WI38 (cell line): Measurements from ENCODE around the gene PATZ1.

ENCODE experiments used
- H3K4me3 ChIP-seq: 2 replicates; pipeline ENCODE4 v1.5.1; 2011; ENCODE audit warnings: low read depth, mild to moderate bottlenecking, control low read depth, low read length
- TF ChIP-seq, protein P1 (sequence below): IDR thresholded peaks from 2 replicates; pipeline ENCODE4 v1.5.1; 2012; ENCODE audit warnings: low read depth, mild to moderate bottlenecking, control low read depth, low read length

The PATZ1 gene

DNA sequence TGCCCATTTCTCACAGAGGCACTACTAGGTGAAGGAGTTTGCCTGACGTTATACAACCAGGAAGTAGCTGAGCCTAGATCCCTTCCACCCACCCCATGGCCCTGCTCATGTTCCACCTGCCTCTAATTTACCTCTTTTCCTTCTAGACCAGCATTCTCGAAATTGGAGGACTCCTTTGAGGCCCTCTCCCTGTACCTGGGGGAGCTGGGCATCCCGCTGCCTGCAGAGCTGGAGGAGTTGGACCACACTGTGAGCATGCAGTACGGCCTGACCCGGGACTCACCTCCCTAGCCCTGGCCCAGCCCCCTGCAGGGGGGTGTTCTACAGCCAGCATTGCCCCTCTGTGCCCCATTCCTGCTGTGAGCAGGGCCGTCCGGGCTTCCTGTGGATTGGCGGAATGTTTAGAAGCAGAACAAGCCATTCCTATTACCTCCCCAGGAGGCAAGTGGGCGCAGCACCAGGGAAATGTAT lies 68.0 kb downstream of the PATZ1 start:
- H3K4me3 ChIP-seq, result no peak overlapping the region
- TF ChIP-seq, protein P1, sequence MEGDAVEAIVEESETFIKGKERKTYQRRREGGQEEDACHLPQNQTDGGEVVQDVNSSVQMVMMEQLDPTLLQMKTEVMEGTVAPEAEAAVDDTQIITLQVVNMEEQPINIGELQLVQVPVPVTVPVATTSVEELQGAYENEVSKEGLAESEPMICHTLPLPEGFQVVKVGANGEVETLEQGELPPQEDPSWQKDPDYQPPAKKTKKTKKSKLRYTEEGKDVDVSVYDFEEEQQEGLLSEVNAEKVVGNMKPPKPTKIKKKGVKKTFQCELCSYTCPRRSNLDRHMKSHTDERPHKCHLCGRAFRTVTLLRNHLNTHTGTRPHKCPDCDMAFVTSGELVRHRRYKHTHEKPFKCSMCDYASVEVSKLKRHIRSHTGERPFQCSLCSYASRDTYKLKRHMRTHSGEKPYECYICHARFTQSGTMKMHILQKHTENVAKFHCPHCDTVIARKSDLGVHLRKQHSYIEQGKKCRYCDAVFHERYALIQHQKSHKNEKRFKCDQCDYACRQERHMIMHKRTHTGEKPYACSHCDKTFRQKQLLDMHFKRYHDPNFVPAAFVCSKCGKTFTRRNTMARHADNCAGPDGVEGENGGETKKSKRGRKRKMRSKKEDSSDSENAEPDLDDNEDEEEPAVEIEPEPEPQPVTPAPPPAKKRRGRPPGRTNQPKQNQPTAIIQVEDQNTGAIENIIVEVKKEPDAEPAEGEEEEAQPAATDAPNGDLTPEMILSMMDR, result no peak

DNA sequence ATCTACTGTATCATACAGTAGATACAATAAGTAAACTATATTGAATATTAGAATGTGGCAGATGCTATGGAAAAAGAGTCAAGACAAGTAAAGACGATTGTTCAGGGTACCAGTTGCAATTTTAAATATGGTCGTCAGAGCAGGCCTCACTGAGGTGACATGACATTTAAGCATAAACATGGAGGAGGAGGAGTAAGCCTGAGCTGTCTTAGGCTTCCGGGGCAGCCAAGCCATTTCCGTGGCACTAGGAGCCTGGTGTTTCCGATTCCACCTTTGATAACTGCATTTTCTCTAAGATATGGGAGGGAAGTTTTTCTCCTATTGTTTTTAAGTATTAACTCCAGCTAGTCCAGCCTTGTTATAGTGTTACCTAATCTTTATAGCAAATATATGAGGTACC lies 68.4 kb downstream of the PATZ1 start:
- TF ChIP-seq, protein P1, result no peak
- H3K4me3 ChIP-seq, result no peak overlapping the region

DNA sequence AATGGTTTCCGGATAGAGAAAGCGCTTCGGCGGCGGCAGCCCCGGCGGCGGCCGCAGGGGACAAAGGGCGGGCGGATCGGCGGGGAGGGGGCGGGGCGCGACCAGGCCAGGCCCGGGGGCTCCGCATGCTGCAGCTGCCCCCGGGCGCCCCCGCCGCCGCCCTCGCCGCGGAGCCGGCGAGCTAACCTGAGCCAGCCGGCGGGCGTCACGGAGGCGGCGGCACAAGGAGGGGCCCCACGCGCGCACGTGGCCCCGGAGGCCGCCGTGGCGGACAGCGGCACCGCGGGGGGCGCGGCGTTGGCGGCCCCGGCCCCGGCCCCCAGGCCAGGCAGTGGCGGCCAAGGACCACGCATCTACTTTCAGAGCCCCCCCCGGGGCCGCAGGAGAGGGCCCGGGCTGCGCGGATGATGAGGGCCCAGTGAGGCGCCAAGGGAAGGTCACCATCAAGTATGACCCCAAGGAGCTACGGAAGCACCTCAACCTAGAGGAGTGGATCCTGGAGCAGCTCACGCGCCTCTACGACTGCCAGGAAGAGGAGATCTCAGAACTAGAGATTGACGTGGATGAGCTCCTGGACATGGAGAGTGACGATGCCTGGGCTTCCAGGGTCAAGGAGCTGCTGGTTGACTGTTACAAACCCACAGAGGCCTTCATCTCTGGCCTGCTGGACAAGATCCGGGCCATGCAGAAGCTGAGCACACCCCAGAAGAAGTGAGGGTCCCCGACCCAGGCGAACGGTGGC lies 69.5 kb downstream of the PATZ1 start:
- TF ChIP-seq, protein P1, result no peak
- no peak overlapping the region for H3K4me3 ChIP-seq
